GM19438 (cell line): ENCODE results near the gene SLC25A1.

Experiments used
- ATAC-seq: cut with Tn5 transposase; IDR thresholded peaks from one replicate; pipeline ENCODE4 v1.9.1; 2021; ENCODE audit warnings: low read depth; ENCODE audit not compliant: unreplicated experiment

The SLC25A1 gene

GRCh38 chr22:19182472-19183157 is 4.1 kb upstream of the SLC25A1 start:
- no peak for ATAC-seq

GRCh38 chr22:19181786-19182471 is 3.4 kb upstream of the SLC25A1 start:
- no peak for ATAC-seq

GRCh38 chr22:19180740-19181410 is 2.3 kb upstream of the SLC25A1 start:
- ATAC-seq: no peak

- no peak for ATAC-seq
Observed at GRCh38 chr22:19180234-19180633, 1.7 kb upstream of the SLC25A1 start.

- ATAC-seq: peak; percentile 40
Observed at GRCh38 chr22:19179497-19180048, 1.0 kb upstream of the SLC25A1 start.

- ATAC-seq: peak; percentile 33
Observed at GRCh38 chr22:19178065-19178656, 375 bp downstream of the SLC25A1 start.

- ATAC-seq: no peak
Observed at GRCh38 chr22:19177164-19178064, 1.1 kb downstream of the SLC25A1 start.

- ATAC-seq: no peak
Observed at GRCh38 chr22:19176732-19177131, 1.8 kb downstream of the SLC25A1 start.

- ATAC-seq: no peak
Observed at GRCh38 chr22:19176175-19176643, 2.3 kb downstream of the SLC25A1 start.

GRCh38 chr22:19175602-19176174 is 2.8 kb downstream of the SLC25A1 start:
- no peak for ATAC-seq

GRCh38 chr22:19175026-19175601 is 3.4 kb downstream of the SLC25A1 start:
- ATAC-seq: no peak

- no peak for ATAC-seq
Observed at GRCh38 chr22:19174106-19175025, 4.2 kb downstream of the SLC25A1 start.

- no peak for ATAC-seq
Observed at GRCh38 chr22:19173047-19174035, 5.2 kb downstream of the SLC25A1 start.

- ATAC-seq: no peak
Observed at GRCh38 chr22:19172213-19173046, 6.1 kb downstream of the SLC25A1 start.

GRCh38 chr22:19169947-19170318 is 8.6 kb downstream of the SLC25A1 start:
- no peak for ATAC-seq
